Peyer's patch (tissue), 4 donors: Measurements from ENCODE around the gene MYOF. TPM values are rescaled to one million over a fixed set of nuclear protein-coding genes. Genes with fewer than 3 reads are reported as not detected.

ENCODE experiments used
- DNase-seq, 3 donors: peaks; one replicate each; pipeline ENCODE4 v3.0.0-alpha.2; 2017 to 2019
- H3K27ac ChIP-seq, 4 donors: fragments of 200-600 bp; sonication (generic); one replicate each; pipeline ENCODE4 v1.5.1; 2016 to 2019
- H3K27me3 ChIP-seq, 2 donors: fragments of 200-600 bp; sonication (generic); one replicate each; pipeline ENCODE4 v1.5.1; 2019
- H3K36me3 ChIP-seq, 3 donors: fragments of 200-600 bp; sonication (generic); one replicate each; pipeline ENCODE4 v1.5.1; 2016 to 2019
- H3K4me1 ChIP-seq, 4 donors: fragments of 200-600 bp; sonication (generic); one replicate each; pipeline ENCODE4 v1.5.1; 2016 to 2019
- H3K4me3 ChIP-seq, 4 donors: fragments of 200-600 bp; sonication (generic); 1 replicate in 3 of 4; 2 replicates in 1 of 4; pipeline ENCODE4 v1.5.1; 2016 to 2019; ENCODE audit warnings: mild to moderate bottlenecking in 1 of 4
- H3K9me3 ChIP-seq, 4 donors: fragments of 200-600 bp; sonication (generic); one replicate each; pipeline ENCODE4 v1.5.1; 2016 to 2019; ENCODE audit warnings: mild to moderate bottlenecking in 1 of 4
- POLR2A ChIP-seq, 2 donors: fragments of 450-650 bp; IDR thresholded peaks; one replicate each; pipeline ENCODE4 v1.5.1; 2017; ENCODE audit warnings: antibody characterized with exemption in 2 of 2, mild to moderate bottlenecking in 2 of 2, moderate library complexity in 2 of 2
- total RNA-seq, 4 donors: library from RNA; depleted of rRNA; stranded (reverse); fragments of >200 nt; gene quantifications; one replicate each; pipeline ENCODE4 v1.1.0, GENCODE V29; 2016
- TF ChIP-seq, protein P1 (sequence below), 6 experiments: fragments of 450-650 bp in 4 of 6; fragments of 200-600 bp in 2 of 6; sonication (generic) in 1 of 6; IDR thresholded peaks; one replicate each; pipeline ENCODE4 v1.5.1; 2017 to 2019; ENCODE audit warnings: antibody characterized with exemption in 6 of 6, mild to moderate bottlenecking in 3 of 6, moderate library complexity in 1 of 6

The MYOF gene
- total RNA-seq, 4 donors from 2014 or later: 15.1 to 52.8 (median 24.4) TPM

DNA sequence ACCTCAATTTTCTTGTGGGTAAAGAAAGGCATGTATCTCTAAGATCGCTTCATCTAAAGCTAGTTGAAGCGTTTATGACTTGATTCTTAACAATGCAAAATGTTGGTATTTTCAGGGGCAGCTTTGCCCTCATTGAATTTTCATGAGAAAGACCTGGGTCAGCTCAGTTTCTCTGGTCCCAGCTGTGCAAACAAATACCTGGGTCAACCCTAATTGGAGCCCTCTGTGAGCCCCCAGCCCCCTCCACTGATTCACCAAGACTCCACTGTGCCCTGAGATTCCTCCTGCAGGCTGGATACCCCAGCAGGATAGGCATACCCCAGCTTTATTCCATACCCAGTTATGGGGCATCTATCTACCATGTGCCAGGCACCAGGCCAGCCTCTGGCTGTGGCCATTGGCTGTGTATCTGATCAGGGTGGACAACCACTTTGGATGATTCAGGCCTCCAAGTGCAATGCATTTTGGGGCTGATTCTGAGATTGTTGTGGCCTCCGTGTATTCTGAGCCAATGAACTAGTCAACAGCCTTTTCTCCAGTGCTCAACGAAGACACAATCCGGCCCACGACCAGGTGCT is 201.9 kb downstream of the MYOF start:
- H3K27ac ChIP-seq: no peak overlapping the region
- TF ChIP-seq, protein P1, sequence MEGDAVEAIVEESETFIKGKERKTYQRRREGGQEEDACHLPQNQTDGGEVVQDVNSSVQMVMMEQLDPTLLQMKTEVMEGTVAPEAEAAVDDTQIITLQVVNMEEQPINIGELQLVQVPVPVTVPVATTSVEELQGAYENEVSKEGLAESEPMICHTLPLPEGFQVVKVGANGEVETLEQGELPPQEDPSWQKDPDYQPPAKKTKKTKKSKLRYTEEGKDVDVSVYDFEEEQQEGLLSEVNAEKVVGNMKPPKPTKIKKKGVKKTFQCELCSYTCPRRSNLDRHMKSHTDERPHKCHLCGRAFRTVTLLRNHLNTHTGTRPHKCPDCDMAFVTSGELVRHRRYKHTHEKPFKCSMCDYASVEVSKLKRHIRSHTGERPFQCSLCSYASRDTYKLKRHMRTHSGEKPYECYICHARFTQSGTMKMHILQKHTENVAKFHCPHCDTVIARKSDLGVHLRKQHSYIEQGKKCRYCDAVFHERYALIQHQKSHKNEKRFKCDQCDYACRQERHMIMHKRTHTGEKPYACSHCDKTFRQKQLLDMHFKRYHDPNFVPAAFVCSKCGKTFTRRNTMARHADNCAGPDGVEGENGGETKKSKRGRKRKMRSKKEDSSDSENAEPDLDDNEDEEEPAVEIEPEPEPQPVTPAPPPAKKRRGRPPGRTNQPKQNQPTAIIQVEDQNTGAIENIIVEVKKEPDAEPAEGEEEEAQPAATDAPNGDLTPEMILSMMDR (IDR thresholded peaks at IDR 0.05): no peak
- no peak for TF ChIP-seq POLR2A (IDR thresholded peaks at IDR 0.05)
- H3K4me3 ChIP-seq: no peak overlapping the region
- no peaks in the 10 kb centered on the region for H3K27me3 ChIP-seq
- no peak for DNase-seq
- no peaks in the 10 kb centered on the region for H3K9me3 ChIP-seq
- no peaks in the 10 kb centered on the region for H3K36me3 ChIP-seq
- no peaks in the 10 kb centered on the region for H3K4me1 ChIP-seq

DNA sequence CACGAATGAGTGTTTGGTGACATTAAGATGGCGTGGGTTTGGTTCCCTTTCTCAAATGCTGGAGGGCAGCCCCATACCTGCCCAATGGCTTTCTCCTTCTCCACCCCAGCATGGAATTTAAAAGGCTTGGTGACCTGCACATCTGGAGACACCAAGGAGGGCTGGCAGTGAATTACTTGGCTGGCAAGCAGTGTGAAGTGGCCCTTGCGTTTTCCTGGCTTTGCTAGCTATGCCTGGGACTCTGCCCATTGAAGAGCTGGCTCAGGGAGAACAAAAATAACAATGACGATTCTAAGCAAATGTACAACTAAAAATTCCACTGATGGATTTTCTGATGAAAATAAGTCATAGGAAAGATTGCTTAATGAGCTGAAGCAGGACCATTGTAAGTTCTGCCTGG is 204.8 kb downstream of the MYOF start:
- H3K4me3 ChIP-seq: no peak overlapping the region
- no peak for TF ChIP-seq POLR2A (IDR thresholded peaks at IDR 0.05)
- TF ChIP-seq, protein P1 (IDR thresholded peaks at IDR 0.05): no peak
- no peaks in the 10 kb centered on the region for H3K9me3 ChIP-seq
- no peaks in the 10 kb centered on the region for H3K36me3 ChIP-seq
- H3K27me3 ChIP-seq: no peaks in the 10 kb centered on the region
- H3K27ac ChIP-seq: no peak overlapping the region
- no peaks in the 10 kb centered on the region for H3K4me1 ChIP-seq
- no peak for DNase-seq

DNA sequence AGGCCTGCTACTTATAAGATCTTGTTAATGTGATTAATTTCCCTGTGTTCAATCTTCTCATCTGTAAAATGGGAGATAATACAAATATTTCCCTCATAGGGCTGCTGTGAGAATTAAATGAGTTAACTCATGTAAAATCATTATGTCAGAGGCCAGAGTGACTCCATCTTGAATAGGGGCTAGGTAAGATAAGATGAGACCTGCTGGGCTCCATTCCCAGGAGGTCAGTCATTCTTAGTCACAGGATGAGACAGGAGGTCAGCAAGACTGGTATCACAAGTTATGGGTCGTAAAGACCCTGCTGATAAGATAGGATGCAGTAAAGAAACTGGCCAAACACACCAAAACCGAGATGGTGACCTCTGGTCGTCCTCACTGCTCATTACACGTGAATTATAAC is 207.7 kb downstream of the MYOF start:
- Histone ChIP-seq H3K36me3 (no peaks in the 10 kb centered on the region), H3K9me3 (no peaks in the 10 kb centered on the region), H3K27me3 (no peaks in the 10 kb centered on the region), H3K4me3 (no peak overlapping the region), H3K4me1 (no peaks in the 10 kb centered on the region), H3K27ac (no peak overlapping the region)
- TF ChIP-seq POLR2A (IDR thresholded peaks at IDR 0.05): no peak
- TF ChIP-seq, protein P1 (IDR thresholded peaks at IDR 0.05): no peak
- no peak for DNase-seq

DNA sequence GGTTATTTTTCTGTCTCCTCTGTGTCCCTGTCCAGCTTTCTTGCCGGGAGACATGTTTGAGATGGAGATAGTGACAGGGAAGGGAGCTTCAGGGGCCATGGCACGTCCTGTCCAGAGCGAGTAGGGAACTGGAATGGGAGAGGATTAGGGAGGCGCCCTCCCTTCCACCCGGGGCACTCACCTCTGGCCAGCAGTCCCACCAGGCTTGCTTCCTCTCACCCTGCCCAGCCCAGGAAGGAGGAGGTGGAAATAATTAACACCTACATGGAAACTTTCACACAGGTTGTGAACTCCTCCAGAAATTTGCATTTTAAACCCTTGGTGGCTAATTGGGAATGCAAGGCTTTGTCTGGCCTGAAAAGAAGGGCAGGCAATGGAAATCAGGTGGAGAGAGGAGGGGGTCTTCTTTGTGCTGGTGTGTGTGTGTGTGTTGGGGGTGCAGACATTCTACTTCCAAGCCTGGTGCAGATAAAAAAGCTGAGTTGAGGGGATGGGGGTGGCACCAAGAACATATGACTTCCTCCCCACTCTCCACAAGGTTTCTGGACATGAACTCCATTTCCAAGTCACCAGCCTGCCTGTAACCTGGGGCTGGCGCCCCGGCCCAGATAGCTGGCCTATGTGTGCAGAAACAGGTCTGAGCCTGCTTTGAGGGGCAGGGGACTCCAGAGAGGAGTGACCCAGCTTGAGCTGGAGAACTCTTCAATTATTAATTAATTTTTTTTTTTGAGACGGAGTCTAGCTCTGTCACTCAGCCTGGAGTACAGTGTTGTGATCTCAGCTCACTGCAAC is 209.1 kb downstream of the MYOF start:
- DNase-seq: no peak
- H3K36me3 ChIP-seq: no peaks in the 10 kb centered on the region
- no peaks in the 10 kb centered on the region for H3K4me1 ChIP-seq
- no peaks in the 10 kb centered on the region for H3K9me3 ChIP-seq
- no peak overlapping the region for H3K27ac ChIP-seq
- H3K27me3 ChIP-seq: no peaks in the 10 kb centered on the region
- TF ChIP-seq, protein P1 (IDR thresholded peaks at IDR 0.05): no peak
- H3K4me3 ChIP-seq: no peak overlapping the region

DNA sequence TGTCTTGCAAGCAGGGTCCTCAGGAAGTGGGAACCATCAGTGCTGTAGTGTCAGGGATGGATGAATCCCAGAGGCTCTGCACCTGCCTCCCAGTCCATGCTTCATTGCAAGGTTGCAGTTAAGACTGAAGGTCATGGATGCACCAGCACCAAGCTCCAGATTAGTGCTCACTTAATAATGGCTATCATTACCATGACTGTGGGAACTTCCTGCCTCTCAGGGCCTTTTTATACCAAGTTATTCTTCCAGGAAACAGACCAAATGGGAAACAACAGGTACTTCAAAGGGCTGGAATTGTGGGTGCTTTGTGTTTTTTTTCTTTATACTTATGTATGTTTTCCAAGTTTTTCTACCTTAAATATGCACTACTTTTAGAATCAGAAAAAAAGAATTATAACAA is 210.8 kb downstream of the MYOF start:
- no peak overlapping the region for H3K4me3 ChIP-seq
- TF ChIP-seq, protein P1 (IDR thresholded peaks at IDR 0.05): no peak
- no peak for TF ChIP-seq POLR2A (IDR thresholded peaks at IDR 0.05)
- H3K4me1 ChIP-seq: no peaks in the 10 kb centered on the region
- H3K9me3 ChIP-seq: no peaks in the 10 kb centered on the region
- H3K27ac ChIP-seq: no peak overlapping the region
- DNase-seq: no peak
- no peaks in the 10 kb centered on the region for H3K27me3 ChIP-seq
- H3K36me3 ChIP-seq: no peaks in the 10 kb centered on the region
